HG02678 (cell line): ENCODE results near the gene USP37.

Experiments used
- ATAC-seq: cut with Tn5 transposase; IDR thresholded peaks from one replicate; pipeline ENCODE4 v1.9.1; 2021; ENCODE audit warnings: mild to moderate bottlenecking, moderate library complexity; ENCODE audit not compliant: unreplicated experiment

The USP37 gene, protein sequence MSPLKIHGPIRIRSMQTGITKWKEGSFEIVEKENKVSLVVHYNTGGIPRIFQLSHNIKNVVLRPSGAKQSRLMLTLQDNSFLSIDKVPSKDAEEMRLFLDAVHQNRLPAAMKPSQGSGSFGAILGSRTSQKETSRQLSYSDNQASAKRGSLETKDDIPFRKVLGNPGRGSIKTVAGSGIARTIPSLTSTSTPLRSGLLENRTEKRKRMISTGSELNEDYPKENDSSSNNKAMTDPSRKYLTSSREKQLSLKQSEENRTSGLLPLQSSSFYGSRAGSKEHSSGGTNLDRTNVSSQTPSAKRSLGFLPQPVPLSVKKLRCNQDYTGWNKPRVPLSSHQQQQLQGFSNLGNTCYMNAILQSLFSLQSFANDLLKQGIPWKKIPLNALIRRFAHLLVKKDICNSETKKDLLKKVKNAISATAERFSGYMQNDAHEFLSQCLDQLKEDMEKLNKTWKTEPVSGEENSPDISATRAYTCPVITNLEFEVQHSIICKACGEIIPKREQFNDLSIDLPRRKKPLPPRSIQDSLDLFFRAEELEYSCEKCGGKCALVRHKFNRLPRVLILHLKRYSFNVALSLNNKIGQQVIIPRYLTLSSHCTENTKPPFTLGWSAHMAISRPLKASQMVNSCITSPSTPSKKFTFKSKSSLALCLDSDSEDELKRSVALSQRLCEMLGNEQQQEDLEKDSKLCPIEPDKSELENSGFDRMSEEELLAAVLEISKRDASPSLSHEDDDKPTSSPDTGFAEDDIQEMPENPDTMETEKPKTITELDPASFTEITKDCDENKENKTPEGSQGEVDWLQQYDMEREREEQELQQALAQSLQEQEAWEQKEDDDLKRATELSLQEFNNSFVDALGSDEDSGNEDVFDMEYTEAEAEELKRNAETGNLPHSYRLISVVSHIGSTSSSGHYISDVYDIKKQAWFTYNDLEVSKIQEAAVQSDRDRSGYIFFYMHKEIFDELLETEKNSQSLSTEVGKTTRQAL

DNA sequence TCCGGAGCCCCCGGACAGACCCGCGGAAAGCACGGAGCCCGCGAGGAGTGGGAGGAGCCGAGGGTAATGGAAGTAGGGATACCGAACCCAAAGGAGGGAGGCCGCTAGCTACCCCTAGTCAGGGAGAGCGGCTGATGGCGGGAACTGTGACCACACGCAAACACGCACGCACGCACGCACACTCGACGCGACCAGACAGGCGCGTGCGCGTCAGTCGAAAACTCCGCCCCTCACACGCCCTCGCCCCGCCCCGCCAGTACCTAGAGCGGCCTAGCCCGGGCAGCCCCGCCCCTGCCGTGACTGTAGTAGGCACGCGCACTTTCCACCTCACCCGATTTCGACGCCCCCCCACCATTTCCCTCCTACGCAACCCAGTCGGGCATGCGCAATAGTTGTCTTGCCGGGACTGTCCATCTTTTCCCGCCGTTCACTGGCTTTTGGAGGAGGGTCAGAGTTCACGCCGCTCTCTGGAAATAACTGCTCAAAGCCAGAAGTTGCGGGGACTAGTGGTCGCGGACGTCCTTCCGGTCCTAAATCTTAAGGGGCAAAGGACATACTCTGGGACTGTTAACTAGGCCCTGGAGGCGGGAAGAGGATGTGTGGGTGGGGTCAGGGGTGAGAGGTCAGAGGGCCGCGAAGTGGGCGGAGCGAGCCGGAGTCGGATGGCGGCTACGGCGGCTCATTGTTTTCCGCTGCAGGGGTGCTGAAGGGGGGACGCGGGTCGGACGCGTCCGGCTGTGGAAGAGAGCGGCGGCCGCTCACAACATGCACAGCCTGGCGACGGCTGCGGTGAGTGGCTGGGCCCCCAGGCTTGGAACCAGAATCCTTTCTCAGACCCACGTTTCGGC lies at the start of gene USP37, which contains the start of gene CNOT9:
TSS of gene USP37 (minus strand) at position 162 of the 848 bp plus-strand sequence. CDS start 9,698 bp downstream, outside the sequence.
TSS of gene CNOT9 (plus strand) at position 650 of the 848 bp plus-strand sequence. CDS start at position 766, 116 bp downstream.
- ATAC-seq, result peak; percentile 81

DNA sequence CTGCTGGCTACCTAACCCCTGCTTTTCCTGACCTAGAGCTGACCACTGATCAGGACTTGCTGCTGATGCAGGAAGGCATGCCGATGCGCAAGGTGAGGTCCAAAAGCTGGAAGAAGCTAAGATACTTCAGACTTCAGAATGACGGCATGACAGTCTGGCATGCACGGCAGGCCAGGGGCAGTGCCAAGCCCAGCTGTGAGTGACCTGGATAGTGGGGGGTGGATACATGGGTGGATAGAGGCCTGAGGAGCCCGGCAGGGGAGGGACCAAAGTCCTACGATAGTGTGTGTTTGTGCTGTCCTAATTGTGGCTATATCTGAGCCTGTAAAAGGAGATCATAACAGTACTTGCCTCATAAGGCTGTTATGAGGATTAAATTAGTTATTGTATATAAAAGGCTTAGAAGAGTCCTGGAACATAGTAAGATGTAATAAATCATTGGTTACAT lies 47.7 kb upstream of the USP37 start:
- no peak for ATAC-seq

DNA sequence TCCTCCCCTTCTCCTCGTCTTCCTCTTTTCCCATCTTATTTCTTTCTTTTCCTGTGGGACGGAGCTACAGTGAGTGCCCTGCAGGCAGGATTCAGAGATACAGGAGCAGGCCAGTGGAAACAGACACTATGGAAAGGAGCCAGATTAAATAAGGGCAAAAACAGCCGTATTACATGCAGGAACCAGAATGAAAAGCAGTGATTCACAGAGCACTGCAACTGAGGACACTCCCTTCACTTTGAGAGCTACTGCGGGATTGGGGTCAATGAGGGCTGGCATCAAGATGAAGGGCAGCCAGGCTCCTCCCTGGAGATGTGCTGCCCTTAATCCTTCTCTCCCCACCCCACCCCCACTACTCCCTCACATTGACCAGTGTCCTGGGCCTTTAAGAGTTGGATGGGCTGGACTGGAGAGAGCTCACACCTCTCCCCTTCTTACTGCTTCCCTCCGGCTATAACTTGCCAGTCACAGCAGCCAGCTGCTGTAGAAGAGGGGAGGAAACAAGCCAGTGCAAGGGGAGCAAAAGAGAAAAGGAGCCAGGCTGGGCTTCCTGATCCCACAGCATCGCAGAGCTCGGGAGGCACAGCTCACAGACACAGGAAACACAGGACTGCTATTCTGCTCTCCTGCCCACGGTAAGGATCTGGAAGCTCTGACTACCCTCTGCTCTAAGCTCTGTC lies 39.4 kb upstream of the USP37 start, which contains the start of gene PLCD4:
TSS of gene PLCD4 (plus strand) at position 464 of the 680 bp plus-strand sequence. CDS start 7,841 bp downstream, outside the sequence.
- ATAC-seq, result no peak

DNA sequence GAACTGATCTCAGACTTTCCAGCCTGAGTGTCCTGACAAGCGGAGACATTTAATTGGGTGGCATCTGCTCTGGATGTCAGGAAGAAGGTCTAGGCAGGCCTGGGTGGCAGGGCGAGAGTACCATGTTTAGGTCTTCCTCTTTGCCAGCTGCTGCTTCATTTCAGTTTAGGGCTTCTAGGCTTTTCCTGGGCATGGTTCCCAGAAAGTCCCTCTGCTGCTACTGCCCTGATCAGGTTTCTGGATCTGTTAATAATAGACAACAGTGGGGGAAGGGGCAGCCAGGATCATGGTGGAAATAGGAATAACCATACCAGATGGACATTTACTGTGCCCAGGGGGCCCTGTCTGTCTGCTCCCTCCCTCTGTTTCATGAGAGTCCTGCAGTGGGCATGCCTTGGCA lies 37.3 kb upstream of the USP37 start:
- no peak for ATAC-seq

DNA sequence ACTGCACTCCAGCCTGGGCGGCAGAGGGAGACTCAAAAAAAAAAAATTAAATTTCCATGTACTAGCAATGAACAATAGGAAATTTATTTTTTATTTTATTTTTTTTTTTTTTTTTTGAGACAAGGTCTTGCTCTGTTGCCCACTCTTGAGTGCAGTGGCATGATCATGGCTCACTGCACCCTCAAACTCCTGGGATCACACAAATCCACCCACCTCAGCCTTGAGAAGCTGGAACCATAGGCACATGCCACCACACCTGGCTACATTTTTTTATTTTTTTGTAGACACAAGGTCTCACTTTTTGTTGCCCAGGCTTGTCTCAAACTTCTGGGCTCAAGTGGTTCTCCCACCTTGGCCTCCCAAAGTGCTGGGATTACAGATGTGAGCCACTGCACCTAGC lies 17.4 kb upstream of the USP37 start:
- ATAC-seq, result no peak

DNA sequence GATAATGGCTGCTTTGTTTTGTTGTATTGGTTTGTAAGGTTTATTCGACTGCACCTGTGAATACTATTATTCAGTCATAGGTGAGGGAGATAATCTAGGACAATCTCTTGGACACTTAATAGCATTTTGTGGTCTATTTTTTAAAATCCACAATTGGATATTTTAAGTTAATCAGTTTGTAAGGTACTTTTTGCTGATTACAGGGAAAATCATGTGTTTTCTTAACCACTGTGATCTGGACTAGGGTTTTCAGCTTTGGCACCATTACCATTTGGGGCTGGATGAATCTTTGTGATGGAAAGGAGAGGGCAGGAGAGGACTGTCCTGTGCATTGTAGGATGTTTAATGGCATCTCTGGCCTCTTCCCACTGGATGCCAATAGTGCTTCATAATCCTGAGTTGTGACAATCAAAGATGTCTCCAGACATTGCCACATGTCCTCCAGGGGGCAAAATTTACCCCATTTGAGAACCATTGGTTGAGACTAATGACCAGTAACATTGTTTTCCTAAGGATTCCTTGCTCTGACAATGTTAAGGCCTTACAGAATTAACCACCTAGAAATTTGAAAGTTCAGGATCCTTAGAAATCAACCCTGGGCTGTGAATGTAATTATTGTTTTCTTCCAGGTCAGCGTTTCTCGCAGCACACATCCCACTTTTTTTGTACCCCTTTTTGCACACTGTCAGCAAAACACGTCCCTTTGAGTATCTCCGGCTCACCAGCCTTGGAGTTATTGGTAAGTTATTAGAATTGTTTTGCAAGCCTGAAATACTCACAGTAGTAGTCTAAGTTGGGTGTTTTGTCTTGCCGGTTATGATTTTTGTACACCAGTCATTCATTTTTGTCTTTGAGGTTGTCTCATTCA lies 16.1 kb upstream of the USP37 start:
- ATAC-seq, result no peak

DNA sequence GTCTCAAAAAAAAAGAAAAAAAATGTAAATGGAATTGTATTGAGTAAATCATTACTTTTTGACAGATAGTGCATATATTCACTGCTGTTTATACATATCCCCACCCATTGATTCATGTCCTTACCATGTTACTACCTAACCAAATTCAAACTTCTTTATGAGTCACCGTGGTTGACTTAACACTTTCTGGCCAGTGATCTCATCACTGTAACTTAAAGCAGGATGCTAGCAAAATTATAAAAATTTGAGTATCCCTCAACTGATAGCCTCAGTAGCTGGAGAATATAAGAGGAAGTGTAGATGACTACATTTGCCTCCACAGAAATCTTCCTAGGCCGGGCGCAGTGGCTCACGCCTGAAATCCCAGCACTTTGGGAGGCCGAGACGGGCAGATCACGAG lies 13.9 kb upstream of the USP37 start:
- peak; percentile 87 for ATAC-seq

DNA sequence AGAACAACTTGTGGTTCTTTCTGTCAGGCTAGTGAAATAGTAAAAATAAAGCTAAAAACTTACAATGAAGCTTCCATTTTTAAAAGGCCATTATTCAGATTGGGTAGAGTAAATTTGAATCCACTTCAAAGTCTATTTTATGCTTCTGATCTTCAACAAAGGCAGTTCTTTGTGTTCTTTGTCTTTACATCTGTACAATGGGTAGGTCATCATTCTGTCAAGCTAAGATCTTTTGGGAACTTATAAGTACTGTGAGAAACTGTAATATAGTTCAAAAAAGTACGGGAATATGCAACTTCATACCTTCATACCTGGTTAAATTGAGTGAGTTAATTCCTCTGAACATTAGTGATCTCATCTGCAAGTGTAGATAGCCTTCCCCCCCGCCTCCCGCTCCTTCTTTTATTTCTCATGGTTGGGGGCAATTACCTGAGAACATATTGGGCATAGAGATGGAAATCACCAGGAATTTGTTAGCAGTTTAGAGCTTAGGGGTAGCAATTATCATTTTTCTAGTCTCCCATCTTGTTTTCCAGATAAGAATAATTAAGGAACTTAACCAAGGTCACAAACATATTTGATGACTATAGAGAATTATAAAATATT lies 10.2 kb upstream of the USP37 start:
- ATAC-seq, result no peak

DNA sequence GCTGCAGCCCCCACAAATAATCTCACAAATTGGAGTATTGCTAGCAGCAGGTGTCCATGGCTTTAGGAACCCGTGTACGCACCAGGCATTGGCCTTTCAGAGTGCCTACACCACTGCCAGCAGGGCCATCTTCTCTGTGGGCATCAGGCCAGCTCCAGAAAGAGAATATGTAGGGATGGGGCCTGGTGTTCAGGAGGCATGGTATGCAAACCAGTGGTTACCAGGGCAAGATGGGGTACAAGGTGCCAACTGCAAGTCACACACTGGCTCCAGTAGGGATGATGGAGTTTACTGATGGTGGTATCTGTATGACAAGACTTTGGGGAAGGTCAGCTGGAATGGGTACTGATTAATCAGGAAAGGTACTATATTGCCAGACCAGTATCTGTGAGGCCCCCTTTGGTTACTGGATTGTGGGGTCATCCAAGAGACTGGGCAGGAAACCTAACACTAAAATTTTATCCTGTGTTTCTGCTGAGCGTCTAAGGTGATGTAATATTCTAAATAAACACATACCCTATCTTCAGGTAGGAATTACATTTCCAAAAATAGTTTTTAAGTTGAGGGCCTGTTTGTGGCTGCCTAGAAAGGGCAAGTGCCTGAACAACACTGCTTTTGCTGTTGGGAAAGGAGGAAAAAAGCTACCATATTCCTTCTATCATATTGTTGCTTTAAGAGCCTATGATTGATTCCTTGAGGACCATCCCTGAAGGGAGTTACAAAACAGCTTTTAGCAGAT lies 9.5 kb upstream of the USP37 start:
- no peak for ATAC-seq

DNA sequence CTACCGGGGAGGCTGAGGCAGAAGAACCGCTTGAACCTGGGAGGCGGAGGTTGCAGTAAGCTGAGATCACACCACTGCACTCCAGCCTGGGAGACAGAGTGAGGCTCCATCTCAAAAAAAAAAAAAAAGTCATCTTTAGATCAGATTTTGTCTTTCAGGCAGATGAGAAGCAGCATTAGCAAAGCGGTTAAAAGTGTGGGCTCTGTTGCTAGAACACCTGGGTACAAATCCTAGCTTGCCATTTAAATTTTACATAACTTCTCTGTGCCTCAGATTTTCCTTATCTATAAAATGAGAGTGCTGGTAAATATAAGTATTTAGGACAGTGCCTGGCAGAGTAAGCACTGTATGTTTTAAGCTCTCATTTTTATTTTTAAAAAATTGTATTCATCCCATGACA lies 8.7 kb upstream of the USP37 start:
- no peak for ATAC-seq

DNA sequence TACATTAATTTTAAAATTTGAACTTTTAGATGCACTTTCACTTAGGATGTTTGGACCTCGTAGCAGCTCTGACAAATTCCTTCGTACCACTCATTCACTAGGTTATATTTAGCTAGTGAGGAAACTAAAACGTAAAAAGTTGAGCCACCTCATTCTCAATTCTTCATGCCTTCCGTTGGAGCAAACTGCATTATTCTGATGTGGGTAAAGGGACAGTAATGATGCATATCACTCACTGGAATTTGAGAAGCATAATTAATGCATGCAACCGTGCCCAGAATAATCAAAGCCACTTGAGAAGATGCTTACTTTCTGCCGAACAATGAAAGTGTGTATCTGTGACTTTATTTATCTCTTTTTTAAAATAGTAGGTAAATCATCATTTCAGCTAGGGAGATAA lies 2.7 kb upstream of the USP37 start:
- ATAC-seq, result no peak

DNA sequence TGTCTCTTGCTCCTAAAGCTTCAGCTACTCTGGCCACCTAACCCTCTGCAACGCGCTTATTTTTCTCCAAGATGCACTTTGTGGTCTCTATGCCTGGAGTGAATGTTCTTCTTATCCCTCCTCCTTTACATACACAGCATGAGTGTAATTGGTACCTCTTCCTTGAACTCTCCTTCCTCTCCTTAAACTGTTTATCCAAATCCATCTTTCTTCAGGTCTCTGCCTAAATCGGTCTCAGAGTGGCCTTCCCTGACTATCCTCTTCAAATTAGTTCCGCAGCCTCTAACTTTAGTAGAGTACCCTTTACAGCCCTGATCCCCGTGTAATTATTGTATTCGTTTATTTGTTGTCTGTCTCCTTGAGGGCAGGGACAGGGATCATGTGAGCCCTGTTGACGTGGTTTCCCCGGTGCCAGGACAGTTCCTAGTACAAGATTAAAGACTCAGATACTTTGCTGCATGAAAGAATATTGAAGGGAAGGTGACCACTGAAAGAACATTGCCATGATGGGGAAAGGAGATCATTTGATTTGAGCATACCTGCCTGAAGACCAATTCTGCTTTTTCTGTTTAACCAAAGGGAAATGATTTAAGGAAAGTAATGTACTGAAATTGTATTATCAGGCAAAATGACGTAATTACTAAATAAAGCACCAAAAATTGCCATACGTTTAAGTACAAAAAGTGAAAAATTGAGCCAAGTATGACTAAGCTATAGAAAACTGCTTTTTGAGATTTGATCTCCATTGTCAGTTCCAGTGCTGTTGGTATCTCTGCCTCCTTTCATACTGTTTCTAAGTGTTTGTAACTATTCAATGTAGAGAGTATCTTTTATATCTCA lies 1.7 kb upstream of the USP37 start:
- no peak for ATAC-seq

DNA sequence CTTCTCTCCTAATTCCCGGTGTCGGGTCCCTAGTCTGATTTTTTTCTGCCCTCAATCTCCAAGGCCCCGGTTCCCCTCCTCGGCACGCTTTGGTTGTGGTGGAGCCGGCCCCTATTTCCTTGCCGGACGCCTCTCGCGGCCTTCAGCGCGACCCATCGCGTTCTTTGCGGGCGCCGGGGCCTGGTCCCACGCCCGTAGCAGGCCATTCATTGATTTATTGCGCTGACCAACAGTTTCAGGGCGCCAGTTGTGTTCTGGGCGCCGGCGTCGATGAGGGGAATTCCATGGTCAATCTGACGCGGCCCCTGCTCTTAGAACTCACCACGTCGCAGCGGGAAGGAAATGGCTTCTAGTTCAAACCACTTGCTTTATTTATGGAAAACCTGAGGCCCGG lies 884 bp upstream of the USP37 start:
- ATAC-seq, result peak; percentile 19

DNA sequence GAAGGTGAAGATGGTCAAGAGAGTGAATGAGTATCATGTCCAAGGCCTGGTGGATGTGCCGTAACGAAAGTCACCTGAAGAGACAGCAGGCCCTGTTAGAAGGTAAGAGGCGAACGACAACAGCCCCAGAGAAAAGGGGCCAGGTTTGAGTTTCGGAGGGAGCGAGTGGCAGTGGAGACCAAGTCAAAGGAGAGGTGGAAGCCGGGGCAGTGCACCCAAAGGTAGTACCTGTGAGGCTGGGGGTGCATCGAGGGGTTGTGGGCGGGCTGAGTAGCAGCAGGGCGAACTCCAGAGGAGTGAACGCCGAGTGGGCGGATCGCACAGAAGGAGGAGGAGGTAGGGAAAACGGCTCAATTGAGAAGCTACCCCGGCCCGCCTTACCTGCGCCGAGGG lies 358 bp downstream of the USP37 start:
- peak; percentile 41 for ATAC-seq

DNA sequence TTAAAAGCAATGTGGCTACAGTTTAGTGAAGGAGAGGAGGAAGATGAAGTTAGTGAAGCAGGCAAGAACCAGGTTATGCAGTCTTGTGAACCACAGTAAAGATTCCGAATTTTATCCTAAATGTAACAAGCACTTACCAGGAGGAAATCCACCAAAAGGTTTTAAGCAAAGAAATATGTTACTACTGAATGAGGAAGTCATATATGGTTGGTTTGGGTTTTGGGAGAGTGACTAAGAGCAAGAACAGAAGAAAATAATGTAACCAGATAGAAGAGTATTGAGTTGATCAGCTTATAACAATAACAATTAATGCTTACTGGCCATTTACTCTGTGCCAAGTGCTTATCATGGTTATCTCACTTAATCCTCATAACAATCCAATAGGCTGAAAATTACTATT lies 1.9 kb downstream of the USP37 start:
- no peak for ATAC-seq

DNA sequence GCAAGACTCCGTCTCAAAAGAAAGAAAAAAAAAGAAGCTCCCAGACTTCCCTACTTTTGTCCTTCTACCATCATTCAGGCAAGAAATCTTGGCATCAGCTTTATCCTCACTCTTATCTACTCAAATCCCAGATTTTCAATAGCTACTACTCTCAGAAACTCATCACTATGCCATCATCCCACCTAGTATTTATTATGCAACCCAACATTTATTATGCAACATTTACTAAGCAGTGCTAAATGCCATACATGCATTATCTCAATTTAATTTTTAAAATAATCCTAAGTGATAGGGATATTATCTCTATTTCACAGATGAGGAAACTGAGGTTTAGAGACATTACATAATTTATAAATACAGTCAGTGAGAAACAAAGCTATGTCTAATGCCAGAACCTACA lies 4.1 kb downstream of the USP37 start:
- ATAC-seq, result no peak

DNA sequence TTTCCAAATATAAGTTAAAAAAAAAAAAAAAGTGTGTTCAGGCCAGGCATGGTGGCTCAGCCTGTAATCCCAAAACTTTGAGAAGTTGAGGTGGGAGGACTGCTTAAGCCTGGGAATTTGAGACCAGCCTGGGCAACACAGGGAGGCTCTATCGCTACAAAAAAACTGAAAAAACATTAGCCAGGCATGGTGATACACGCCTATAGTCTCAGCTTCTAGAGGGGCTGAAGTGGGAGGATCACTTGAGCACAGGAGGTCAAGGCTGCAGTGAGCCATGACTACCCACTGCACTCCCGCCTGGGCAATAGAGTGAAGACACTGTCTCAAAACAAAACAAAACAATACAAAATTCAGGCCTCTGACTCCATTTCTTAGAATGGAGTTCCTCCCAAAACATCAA lies 9.2 kb downstream of the USP37 start:
- ATAC-seq, result no peak
